ENCODE data around the gene PPP4R2. TPM values are rescaled to one million over a fixed set of nuclear protein-coding genes. Genes with fewer than 3 reads are reported as not detected.
A peak's percentile ranks its signal among the peaks of the same experiment; 100 is the strongest.

The PPP4R2 gene
- total RNA-seq, 2 experiments from 2014 or later = 80.0 to 80.9 TPM

DNA sequence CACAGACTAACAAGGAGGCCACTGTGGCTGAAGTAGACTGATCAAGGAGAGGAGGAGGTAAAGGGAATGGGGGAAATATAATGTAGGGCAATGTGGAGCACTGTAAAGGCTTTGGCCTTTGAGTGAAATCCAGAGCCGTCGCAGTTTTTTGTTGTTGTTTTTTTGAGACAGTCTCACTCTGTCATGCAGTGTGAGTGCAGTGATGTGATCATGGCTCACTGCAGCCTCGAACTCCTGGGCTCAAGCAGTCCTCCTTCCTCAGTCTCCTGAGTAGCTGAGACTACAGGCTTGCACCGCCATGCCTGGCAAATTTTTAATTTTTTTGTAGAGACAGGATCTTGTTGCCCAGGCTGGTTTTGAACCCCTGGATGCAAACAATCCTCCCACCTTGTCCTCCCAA, 32.2 kb downstream of the PPP4R2 start:
- Mint-ChIP-seq H3K4me3 (no peak overlapping the region), H3K9me3 (ENCODE audit: insufficient read depth) (no peaks in the 10 kb centered on the region), H3K27ac (no peak overlapping the region), H3K27me3 (ENCODE audit: low read depth) (no peaks in the 10 kb centered on the region), H3K36me3 (ENCODE audit: low read depth) (peaks cover 45% of the 10 kb centered on the region), H3K4me1 (ENCODE audit: low read depth) (peaks cover 38% of the 10 kb centered on the region)
- CTCF ChIA-PET = interaction anchor here (1.7 kb wide), 1 partner anchor 27 kb away, joined by 5 read pairs; no protein-coding TSS in a partner anchor
- POLR2A ChIA-PET = no interaction called here
- ATAC-seq = no peak
- no peak for DNase-seq

DNA sequence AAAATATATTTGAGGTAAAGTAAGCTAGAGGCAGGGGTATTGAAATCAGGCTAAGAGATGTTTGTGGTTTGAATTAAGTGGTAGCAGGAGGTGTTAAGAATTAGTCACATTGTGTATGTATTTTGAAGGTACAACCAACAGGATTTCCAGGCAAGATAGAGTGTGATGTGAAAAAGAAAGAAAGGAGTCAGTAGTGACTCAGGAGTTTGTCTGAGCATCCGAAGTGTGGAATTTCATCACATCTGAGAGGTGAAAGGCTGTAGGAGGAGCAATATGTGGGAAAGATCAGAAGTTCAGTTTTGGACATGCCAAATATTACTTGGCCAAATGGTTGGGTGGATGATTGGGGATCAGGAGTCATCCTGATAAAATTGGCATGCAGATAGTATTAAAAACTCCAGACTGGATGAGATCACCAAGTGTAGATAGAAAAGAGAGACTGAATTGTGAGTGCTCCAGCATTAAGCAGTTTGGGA, 32.7 kb downstream of the PPP4R2 start:
- no peak for DNase-seq
- Mint-ChIP-seq H3K4me3 (no peak overlapping the region), H3K36me3 (ENCODE audit: low read depth) (peaks cover 45% of the 10 kb centered on the region), H3K27ac (peak overlapping the region; percentile 32), H3K27me3 (ENCODE audit: low read depth) (no peaks in the 10 kb centered on the region), H3K9me3 (ENCODE audit: insufficient read depth) (no peaks in the 10 kb centered on the region), H3K4me1 (ENCODE audit: low read depth) (peaks cover 38% of the 10 kb centered on the region)
- ChIA-PET CTCF (interaction anchor here (1.7 kb wide), 1 partner anchor 27 kb away, joined by 5 read pairs; no protein-coding TSS in a partner anchor), POLR2A (no interaction called here)
- peak; percentile 58 for ATAC-seq

DNA sequence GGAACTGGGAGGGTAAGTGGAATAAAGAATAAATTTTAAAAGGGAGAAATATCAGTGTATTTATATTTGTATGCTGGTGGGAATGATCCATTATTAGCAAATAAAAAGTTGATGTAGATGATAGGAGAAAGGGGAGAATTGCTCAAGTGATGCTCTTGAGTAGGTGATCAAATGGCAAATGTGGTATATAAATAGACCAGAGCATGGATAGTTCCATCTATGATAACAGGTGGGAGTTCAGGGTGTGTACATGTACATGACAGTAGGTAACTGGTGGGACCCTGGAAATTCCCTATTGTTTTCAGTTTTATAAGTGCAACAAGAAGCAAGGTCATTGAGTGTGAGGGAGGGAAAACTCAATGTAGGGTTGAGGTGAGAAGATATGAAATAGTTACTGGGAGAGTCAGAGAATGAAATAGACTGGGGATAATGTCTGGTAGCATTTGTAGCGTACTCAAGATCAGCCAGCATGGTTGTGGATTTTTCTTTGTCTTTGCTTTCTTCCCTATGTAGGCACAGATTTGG, 33.5 kb downstream of the PPP4R2 start:
- no peaks in the 10 kb centered on the region for H3K9me3 Mint-ChIP-seq (ENCODE audit: insufficient read depth)
- H3K36me3 Mint-ChIP-seq (ENCODE audit: low read depth) = peaks cover 50% of the 10 kb centered on the region
- no peak overlapping the region for H3K27ac Mint-ChIP-seq
- CTCF ChIA-PET = interaction anchor here (1.2 kb wide), 1 partner anchor 26 kb away, joined by 4 read pairs; no protein-coding TSS in a partner anchor
- ATAC-seq = no peak
- no peak overlapping the region for H3K4me3 Mint-ChIP-seq
- H3K4me1 Mint-ChIP-seq (ENCODE audit: low read depth) = peaks cover 38% of the 10 kb centered on the region
- POLR2A ChIA-PET = no interaction called here
- H3K27me3 Mint-ChIP-seq (ENCODE audit: low read depth) = no peaks in the 10 kb centered on the region
- DNase-seq = no peak

DNA sequence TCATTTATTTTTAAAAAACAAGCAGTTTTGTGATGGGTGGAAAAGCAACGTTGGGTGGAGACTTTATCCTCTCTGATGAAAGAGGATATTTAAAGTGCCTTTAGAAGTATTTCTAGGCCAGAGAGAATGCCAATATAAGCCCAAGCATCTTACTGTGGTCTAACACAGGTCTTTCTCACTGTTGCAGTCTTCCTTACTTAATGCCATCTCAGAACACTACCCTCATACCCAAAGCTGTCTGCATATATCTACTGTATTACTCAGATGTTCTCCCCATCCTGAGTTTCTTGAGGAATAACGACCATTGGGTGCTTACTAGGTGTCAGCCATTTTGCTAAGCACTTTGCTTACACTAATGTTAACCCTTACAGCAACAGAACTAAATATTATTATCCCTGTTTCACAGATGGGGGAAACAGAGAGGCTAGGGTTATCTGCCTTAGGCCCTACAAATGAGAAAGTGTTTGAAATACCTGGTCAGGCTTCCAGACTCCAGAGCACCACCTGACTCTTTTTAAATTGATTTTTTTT, 35.0 kb downstream of the PPP4R2 start:
- ChIA-PET POLR2A (no interaction called here), CTCF (interaction anchor here (1.1 to 1.2 kb wide), 3 partner anchors 12 to 1157 kb away, joined by 3 to 4 read pairs (median 3); no protein-coding TSS in a partner anchor)
- Mint-ChIP-seq H3K27ac (no peak overlapping the region), H3K4me1 (ENCODE audit: low read depth) (peaks cover 39% of the 10 kb centered on the region), H3K36me3 (ENCODE audit: low read depth) (peaks cover 50% of the 10 kb centered on the region), H3K4me3 (no peak overlapping the region), H3K9me3 (ENCODE audit: insufficient read depth) (no peaks in the 10 kb centered on the region), H3K27me3 (ENCODE audit: low read depth) (no peaks in the 10 kb centered on the region)
- DNase-seq = no peak
- no peak for ATAC-seq

- ATAC-seq (no peak), DNase-seq (no peak)
- Mint-ChIP-seq H3K4me3 (no peak overlapping the region), H3K36me3 (ENCODE audit: low read depth) (peaks cover 36% of the 10 kb centered on the region), H3K27ac (no peak overlapping the region), H3K9me3 (ENCODE audit: insufficient read depth) (no peaks in the 10 kb centered on the region), H3K4me1 (ENCODE audit: low read depth) (peaks cover 23% of the 10 kb centered on the region), H3K27me3 (ENCODE audit: low read depth) (no peaks in the 10 kb centered on the region)
- ChIA-PET CTCF (interaction anchor here (1.2 to 1.4 kb wide), 3 partner anchors 11 to 20 kb away, joined by 3 to 4 read pairs (median 4); no protein-coding TSS in a partner anchor), POLR2A (interaction anchor here (0.5 to 0.6 kb wide), 2 partner anchors 93 to 1031 kb away, joined by 3 to 4 read pairs; no protein-coding TSS in a partner anchor)
These were observed 40.3 kb downstream of the PPP4R2 start for GRCh38 chr3:73036694-73037591.

DNA sequence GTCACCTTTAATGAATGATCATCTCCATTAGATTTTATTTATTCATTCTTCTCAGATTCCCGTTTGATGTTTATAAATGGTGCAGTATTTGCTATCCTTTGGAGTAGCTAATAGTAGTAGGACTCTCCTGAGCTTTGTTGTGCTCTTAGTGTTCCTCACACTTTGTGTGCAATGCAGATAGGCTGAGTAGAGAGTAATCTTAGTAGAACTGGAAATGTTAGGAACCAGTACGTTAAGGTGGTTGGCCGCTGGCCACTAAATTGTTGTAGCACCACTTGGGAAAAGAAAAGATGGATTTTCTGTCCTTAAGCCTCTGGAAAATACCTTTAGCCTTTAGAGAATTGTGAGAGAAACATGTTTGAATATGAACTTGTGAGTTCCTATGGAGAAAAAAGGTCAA, 44.9 kb downstream of the PPP4R2 start:
- CTCF ChIA-PET = no interaction called here
- H3K27ac Mint-ChIP-seq = no peak overlapping the region

GRCh38 chr3:73043414-73043813, 46.8 kb downstream of the PPP4R2 start:
- Mint-ChIP-seq H3K9me3 (ENCODE audit: insufficient read depth) (no peaks in the 10 kb centered on the region), H3K36me3 (ENCODE audit: low read depth) (peaks cover 9% of the 10 kb centered on the region), H3K4me3 (no peak overlapping the region), H3K4me1 (ENCODE audit: low read depth) (peaks cover 18% of the 10 kb centered on the region), H3K27me3 (ENCODE audit: low read depth) (no peaks in the 10 kb centered on the region), H3K27ac (no peak overlapping the region)
- CTCF ChIA-PET = interaction anchor here (2.0 kb wide), 1 partner anchor 13 kb away, joined by 6 read pairs; no protein-coding TSS in a partner anchor
- DNase-seq (no peak), ATAC-seq (no peak)
- POLR2A ChIA-PET = no interaction called here

More for the DNA sequence above, 44.9 kb downstream of the PPP4R2 start:
- H3K4me3 Mint-ChIP-seq = no peak overlapping the region
- no peaks in the 10 kb centered on the region for H3K9me3 Mint-ChIP-seq (ENCODE audit: insufficient read depth)
- peaks cover 13% of the 10 kb centered on the region for H3K36me3 Mint-ChIP-seq (ENCODE audit: low read depth)
- no peak for DNase-seq
- H3K4me1 Mint-ChIP-seq (ENCODE audit: low read depth) = peaks cover 25% of the 10 kb centered on the region
- ATAC-seq = no peak
- POLR2A ChIA-PET = no interaction called here
- no peaks in the 10 kb centered on the region for H3K27me3 Mint-ChIP-seq (ENCODE audit: low read depth)

DNA sequence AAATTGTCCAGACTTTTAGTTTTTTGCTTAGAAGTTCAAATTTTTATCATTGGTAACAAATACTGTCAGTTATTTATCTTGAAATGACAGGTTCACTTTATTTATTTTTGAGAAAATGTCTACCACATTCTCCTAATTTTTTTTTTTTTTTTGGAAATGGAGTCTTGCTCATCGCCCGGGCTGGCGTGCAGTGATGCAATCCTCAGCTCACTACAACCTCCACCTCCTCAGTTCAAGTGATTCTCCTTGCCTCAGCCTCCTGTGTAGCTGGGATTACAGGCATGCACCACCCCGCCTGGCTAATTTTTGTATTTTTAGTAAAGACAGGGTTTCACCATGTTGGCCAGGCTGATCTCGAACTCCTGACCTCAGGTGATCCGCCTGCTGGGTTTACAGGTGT, 48.8 kb downstream of the PPP4R2 start:
- Mint-ChIP-seq H3K9me3 (ENCODE audit: insufficient read depth) (no peaks in the 10 kb centered on the region), H3K4me1 (ENCODE audit: low read depth) (peaks cover 18% of the 10 kb centered on the region), H3K27me3 (ENCODE audit: low read depth) (no peaks in the 10 kb centered on the region), H3K27ac (no peak overlapping the region), H3K36me3 (ENCODE audit: low read depth) (peaks cover 12% of the 10 kb centered on the region), H3K4me3 (no peak overlapping the region)
- ATAC-seq (no peak), DNase-seq (no peak)
- ChIA-PET CTCF (interaction anchor here (0.9 to 2.5 kb wide), 2 partner anchors 11 to 194 kb away, joined by 4 to 19 read pairs; no protein-coding TSS in a partner anchor), POLR2A (no interaction called here)

DNA sequence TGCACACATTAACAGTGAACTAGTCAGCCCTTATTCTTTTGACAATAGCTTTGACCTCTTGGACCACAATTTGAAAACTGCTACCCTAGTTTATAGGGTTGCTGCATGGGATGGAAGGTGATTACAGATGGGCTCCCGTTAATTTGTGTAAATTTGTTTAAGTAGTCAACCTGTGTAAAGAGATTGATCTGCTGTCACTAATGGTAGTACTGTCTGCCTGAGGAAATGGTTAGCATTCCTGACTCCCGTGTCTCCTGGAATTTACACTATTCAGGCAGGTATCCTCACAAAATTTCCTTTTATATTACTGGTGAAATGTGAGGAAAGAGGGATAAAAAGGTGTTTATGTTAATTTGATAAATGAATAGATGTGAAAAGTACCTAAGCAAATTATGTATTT, 49.6 kb downstream of the PPP4R2 start:
- H3K9me3 Mint-ChIP-seq (ENCODE audit: insufficient read depth) = no peaks in the 10 kb centered on the region
- CTCF ChIA-PET = interaction anchor here (0.9 to 2.5 kb wide), 2 partner anchors 10 to 195 kb away, joined by 4 to 19 read pairs; no protein-coding TSS in a partner anchor
- H3K4me3 Mint-ChIP-seq = no peak overlapping the region
- peaks cover 12% of the 10 kb centered on the region for H3K36me3 Mint-ChIP-seq (ENCODE audit: low read depth)
- peaks cover 18% of the 10 kb centered on the region for H3K4me1 Mint-ChIP-seq (ENCODE audit: low read depth)
- H3K27me3 Mint-ChIP-seq (ENCODE audit: low read depth) = no peaks in the 10 kb centered on the region
- no peak for ATAC-seq
- no peak overlapping the region for H3K27ac Mint-ChIP-seq
- POLR2A ChIA-PET = no interaction called here
- no peak for DNase-seq

- H3K9me3 Mint-ChIP-seq (ENCODE audit: insufficient read depth) = no peaks in the 10 kb centered on the region
- no peaks in the 10 kb centered on the region for H3K27me3 Mint-ChIP-seq (ENCODE audit: low read depth)
- H3K36me3 Mint-ChIP-seq (ENCODE audit: low read depth) = peaks cover 9% of the 10 kb centered on the region
- ChIA-PET CTCF (no interaction called here), POLR2A (no interaction called here)
- DNase-seq = no peak
- H3K4me1 Mint-ChIP-seq (ENCODE audit: low read depth) = peaks cover 4% of the 10 kb centered on the region
- no peak for ATAC-seq
- no peak overlapping the region for H3K27ac Mint-ChIP-seq
- H3K4me3 Mint-ChIP-seq = no peak overlapping the region
These were observed 52.7 kb downstream of the PPP4R2 start for GRCh38 chr3:73049319-73049718.

DNA sequence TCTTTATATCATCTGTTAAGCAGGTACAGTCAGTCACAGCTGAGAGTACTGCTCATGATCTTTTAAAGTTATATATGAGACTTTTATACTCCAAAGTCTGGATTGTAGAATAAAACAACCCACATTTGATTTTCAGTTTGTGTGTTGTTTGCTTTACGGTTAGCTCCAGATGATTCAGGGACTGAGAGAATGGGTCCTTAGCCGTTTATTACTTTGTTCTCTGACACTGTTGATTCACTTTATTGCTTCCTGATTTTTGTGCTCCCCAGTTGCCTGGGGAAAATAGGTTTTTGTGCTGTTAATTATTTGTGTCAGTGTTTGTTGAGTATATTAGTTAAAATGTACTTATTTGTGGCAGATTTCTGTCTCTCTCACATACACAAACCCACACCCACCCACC, 56.2 kb downstream of the PPP4R2 start:
- Mint-ChIP-seq H3K4me1 (ENCODE audit: low read depth) (peaks cover 8% of the 10 kb centered on the region), H3K4me3 (no peak overlapping the region), H3K36me3 (ENCODE audit: low read depth) (peaks cover 6% of the 10 kb centered on the region), H3K27ac (no peak overlapping the region), H3K27me3 (ENCODE audit: low read depth) (no peaks in the 10 kb centered on the region), H3K9me3 (ENCODE audit: insufficient read depth) (no peaks in the 10 kb centered on the region)
- no peak for ATAC-seq
- POLR2A ChIA-PET = no interaction called here
- DNase-seq = no peak
- CTCF ChIA-PET = no interaction called here

GRCh38 chr3:73055583-73055982, 59.0 kb downstream of the PPP4R2 start:
- POLR2A ChIA-PET = no interaction called here
- no peak for ATAC-seq
- Mint-ChIP-seq H3K4me3 (no peak overlapping the region), H3K27ac (no peak overlapping the region), H3K36me3 (ENCODE audit: low read depth) (peaks cover 2% of the 10 kb centered on the region), H3K27me3 (ENCODE audit: low read depth) (no peaks in the 10 kb centered on the region), H3K4me1 (ENCODE audit: low read depth) (peaks cover 8% of the 10 kb centered on the region), H3K9me3 (ENCODE audit: insufficient read depth) (no peaks in the 10 kb centered on the region)
- CTCF ChIA-PET = interaction anchor here (0.7 to 6.1 kb wide), 24 partner anchors 10 to 663 kb away, joined by 3 to 75 read pairs (median 8); partner anchors contain the start of genes PPP4R2 and SHQ1
- no peak for DNase-seq
